Upper lobe of left lung (tissue), 4 donors: Measurements from ENCODE around the gene NME9.

Experiments used
- CTCF ChIP-seq, 6 experiments: fragments of 450-650 bp in 4 of 6; fragments of 200-600 bp in 2 of 6; sonication (generic) in 2 of 6; IDR thresholded peaks; one replicate each; pipeline ENCODE4 v1.5.1; 2016 to 2019; ENCODE audit warnings: antibody characterized with exemption in 6 of 6
- POLR2A ChIP-seq, 4 donors: fragments of 450-650 bp; IDR thresholded peaks; one replicate each; pipeline ENCODE4 v1.5.1; 2016 to 2017; ENCODE audit warnings: antibody characterized with exemption in 4 of 4, mild to moderate bottlenecking in 2 of 4
- POLR2AphosphoS5 ChIP-seq, 2 donors: sonication (generic); formaldehyde crosslinking; IDR thresholded peaks; one replicate each; pipeline ENCODE4 v1.5.1; 2017; ENCODE audit warnings: antibody characterized with exemption in 2 of 2

- TF ChIP-seq POLR2A (IDR thresholded peaks at IDR 0.05) (no peak), POLR2AphosphoS5 (IDR thresholded peaks at IDR 0.05) (no peak), CTCF (IDR thresholded peaks at IDR 0.05) (no peak)
Observed at GRCh38 chr3:138362538-138362937, 32.9 kb upstream of the NME9 start.
